HEK293T (cell line): ENCODE results near the gene LRRC56.

Experiments
- CTCF ChIA-PET: fragments of 350-600 bp; formaldehyde crosslinking; extraction: SDS; loops from one replicate; lab custom pipeline; 2021; ENCODE audit warnings: antibody characterized with exemption, inconsistent platforms; lab: Yijun Ruan, JAX
- POLR2A ChIA-PET: fragments of 350-600 bp; formaldehyde crosslinking; extraction: SDS; loops from one replicate; lab custom pipeline; 2020; ENCODE audit warnings: antibody characterized with exemption, inconsistent platforms; lab: Yijun Ruan, JAX
- DNase-seq: peaks from one replicate; pipeline ENCODE4 v3.0.0; 2012; ENCODE audit warnings: mixed read lengths; ENCODE audit errors: extremely low spot score
- ARNT ChIP-seq: fragments of 450-650 bp; IDR thresholded peaks from 2 replicates; pipeline ENCODE4 v1.6.1; 2017; ENCODE audit warnings: mild to moderate bottlenecking
- BHLHE40 ChIP-seq: fragments of 450-650 bp; IDR thresholded peaks from 2 replicates; pipeline ENCODE4 v1.6.1; 2016; ENCODE audit warnings: mild to moderate bottlenecking, moderate library complexity, borderline replicate concordance
- CTBP1 ChIP-seq: fragments of 450-650 bp; IDR thresholded peaks from 2 replicates; pipeline ENCODE4 v1.6.1; 2016; ENCODE audit warnings: borderline replicate concordance
- ELF4 ChIP-seq: fragments of 450-650 bp; IDR thresholded peaks from 2 replicates; pipeline ENCODE4 v1.6.1; 2017; ENCODE audit warnings: antibody characterized with exemption
- FOXA1 ChIP-seq: fragments of 450-650 bp; IDR thresholded peaks from 2 replicates; pipeline ENCODE4 v1.6.1; 2016; ENCODE audit warnings: mild to moderate bottlenecking
- FOXK2 ChIP-seq: fragments of 450-650 bp; IDR thresholded peaks from 2 replicates; pipeline ENCODE4 v1.6.1; 2016; ENCODE audit warnings: mild to moderate bottlenecking
- FOXM1 ChIP-seq: fragments of 450-650 bp; IDR thresholded peaks from 2 replicates; pipeline ENCODE4 v1.6.1; 2017; ENCODE audit warnings: mild to moderate bottlenecking, borderline replicate concordance
- HDGF ChIP-seq: fragments of 450-650 bp; IDR thresholded peaks from 2 replicates; pipeline ENCODE4 v1.6.1; 2017; ENCODE audit warnings: antibody characterized with exemption, borderline replicate concordance
- L3MBTL2 ChIP-seq: fragments of 450-650 bp; conservative IDR thresholded peaks from 2 replicates; pipeline ENCODE4 v1.6.1; 2016; ENCODE audit warnings: mild to moderate bottlenecking
- LEF1 ChIP-seq: fragments of 450-650 bp; IDR thresholded peaks from 2 replicates; pipeline ENCODE4 v1.6.1; 2017; ENCODE audit warnings: mild to moderate bottlenecking, borderline replicate concordance
- NFRKB ChIP-seq: fragments of 450-650 bp; IDR thresholded peaks from 2 replicates; pipeline ENCODE4 v1.6.1; 2016; ENCODE audit warnings: mild to moderate bottlenecking, moderate library complexity
- SP1 ChIP-seq: fragments of 450-650 bp; IDR thresholded peaks from 2 replicates; pipeline ENCODE4 v1.6.1; 2017
- SUZ12 ChIP-seq: fragments of 450-650 bp; IDR thresholded peaks from 2 replicates; pipeline ENCODE4 v1.6.1; 2016; ENCODE audit warnings: mild to moderate bottlenecking
- TARDBP ChIP-seq: fragments of 450-650 bp; IDR thresholded peaks from 2 replicates; pipeline ENCODE4 v1.6.1; 2016
- ZNF384 ChIP-seq: fragments of 450-650 bp; IDR thresholded peaks from 2 replicates; pipeline ENCODE4 v1.6.1; 2016
- TF ChIP-seq, protein P1 (sequence below): fragments of 450-650 bp; IDR thresholded peaks from 2 replicates; pipeline ENCODE4 v1.6.1; 2016

Gene LRRC56

DNA sequence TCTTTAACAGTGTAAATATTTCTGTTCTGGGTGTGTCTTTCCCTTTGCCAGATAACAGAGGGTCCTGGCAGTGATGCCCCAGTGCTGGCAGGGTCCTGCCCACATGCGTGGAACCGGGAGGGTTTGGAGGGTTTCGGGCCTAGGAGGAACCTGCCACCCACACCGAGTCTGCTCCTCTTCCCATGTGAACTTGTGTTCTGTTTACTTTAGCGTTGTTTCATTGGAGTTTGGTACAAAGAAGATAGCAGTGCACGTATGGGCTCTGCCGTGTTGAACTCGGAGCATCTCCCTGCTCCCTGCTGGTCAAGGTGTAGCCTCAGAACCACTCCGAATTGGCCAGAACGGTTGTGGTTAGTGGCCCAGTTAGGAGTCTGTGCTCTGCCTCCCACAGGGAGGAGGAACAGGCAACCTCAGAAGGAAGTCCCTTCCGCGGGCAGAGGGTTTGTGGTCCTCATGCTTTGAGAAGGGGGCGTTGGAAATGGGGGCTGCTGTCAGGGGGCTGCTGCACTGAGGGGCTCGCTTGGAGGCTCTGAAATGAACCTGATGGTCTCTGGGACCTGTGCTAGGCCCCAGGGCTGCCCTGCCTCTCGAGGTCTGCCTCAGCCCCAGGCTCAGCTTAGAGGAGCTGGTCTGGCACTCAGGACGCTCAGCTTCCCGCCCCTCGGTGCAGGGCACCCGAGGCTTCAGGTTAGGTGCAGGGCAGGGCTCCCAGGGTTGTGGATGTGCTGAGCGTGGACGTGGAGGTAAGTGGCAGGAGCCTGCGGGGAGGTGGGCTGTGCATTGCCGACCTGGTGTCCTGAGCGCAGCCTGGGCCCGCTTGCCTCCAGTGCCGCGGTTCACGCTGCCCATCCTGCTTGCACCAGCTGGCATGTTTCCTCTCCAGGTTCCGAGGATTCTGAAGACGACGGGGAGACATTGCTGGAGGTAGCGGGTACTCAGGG is 49.3 kb downstream of the LRRC56 start:
- DNase-seq, result no peak
- ChIA-PET POLR2A (no interaction called here), CTCF (interaction anchor here (1.4 kb wide), 1 partner anchor 11 kb away, joined by 3 read pairs; no protein-coding TSS in a partner anchor)
- TF ChIP-seq CTBP1 (no peak), ARNT (no peak), SUZ12 (no peak), L3MBTL2 (no peak), TARDBP (no peak), NFRKB (no peak), ZNF384 (no peak)

DNA sequence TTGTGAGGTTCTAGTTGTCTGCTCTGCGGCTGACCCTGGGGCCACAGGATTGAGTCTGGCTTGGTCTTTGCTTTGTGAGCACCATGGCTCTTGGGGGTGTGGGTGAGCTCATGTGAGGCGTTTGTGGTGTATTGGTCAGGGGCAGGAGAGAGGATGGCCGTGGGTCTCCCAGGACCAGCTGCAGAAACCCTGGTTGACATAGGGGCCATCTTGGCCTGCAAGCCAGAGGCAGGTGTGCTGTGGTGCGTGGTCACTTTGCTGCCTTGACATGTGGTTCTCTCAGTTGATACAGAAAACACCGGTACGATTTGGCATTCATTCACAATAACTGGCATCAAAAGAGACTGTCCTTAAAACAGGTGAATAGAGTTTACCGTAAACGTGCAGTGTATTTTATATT is 50.2 kb downstream of the LRRC56 start:
- TF ChIP-seq ARNT, result no peak
- no peak for TF ChIP-seq FOXM1

DNA sequence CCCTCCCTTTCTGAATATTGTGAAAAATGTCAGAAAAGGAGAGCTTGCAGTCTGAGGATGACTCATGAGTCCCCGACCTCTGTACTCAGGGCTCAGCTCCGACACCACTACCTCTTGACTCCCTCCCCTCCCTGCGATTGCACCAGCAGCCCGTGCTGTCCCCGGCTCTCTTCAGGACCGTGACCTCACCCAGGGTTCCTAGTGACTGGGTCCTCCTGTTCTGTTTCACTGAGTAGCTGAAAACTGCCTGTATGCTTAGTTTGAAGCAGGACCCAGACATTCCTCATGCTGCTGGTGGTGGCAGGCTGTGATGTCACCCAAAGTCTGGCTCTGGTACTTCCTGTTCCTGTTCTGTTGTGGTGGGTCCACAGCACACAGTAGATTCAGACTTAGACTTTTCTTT is 50.7 kb downstream of the LRRC56 start:
- ChIA-PET POLR2A (interaction anchor here (1.2 kb wide), 1 partner anchor 18 kb away, joined by 3 read pairs; no protein-coding TSS in a partner anchor), CTCF (no interaction called here)
- DNase-seq, result no peak
- TF ChIP-seq L3MBTL2, result no peak
- TF ChIP-seq SP1, result no peak
- TF ChIP-seq ELF4, result no peak
- TF ChIP-seq CTBP1, result no peak
- no peak for TF ChIP-seq HDGF
- TF ChIP-seq BHLHE40, result no peak
- TF ChIP-seq LEF1, result no peak
- no peak for TF ChIP-seq FOXA1

More for the DNA sequence above, 50.2 kb downstream of the LRRC56 start:
- DNase-seq, result no peak
- ChIA-PET POLR2A (interaction anchor here (1.2 kb wide), 1 partner anchor 17 kb away, joined by 3 read pairs; no protein-coding TSS in a partner anchor), CTCF (no interaction called here)

DNA sequence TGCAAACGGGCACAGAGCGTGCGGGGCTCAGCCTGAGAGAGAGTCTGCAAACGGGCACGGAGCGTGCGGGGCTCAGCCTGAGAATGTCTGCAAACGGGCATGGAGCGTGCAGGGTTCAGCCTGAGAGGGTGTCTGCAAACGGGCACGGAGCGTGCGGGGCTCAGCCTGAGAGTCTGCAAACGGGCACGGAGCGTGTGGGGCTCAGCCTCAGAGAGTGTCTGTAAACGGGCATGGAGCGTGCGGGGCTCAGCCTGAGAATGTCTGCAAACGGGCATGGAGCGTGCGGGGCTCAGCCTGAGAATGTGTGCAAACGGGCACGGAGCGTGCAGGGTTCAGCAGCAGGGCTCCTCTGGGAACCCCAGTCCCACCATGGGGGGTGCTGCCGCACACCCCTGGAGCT is 52.5 kb downstream of the LRRC56 start:
- POLR2A ChIA-PET, result interaction anchor here (1.2 kb wide), 1 partner anchor 14 kb away, joined by 3 read pairs; no protein-coding TSS in a partner anchor
- TF ChIP-seq ARNT (no peak), FOXK2 (no peak), L3MBTL2 (no peak), CTBP1 (no peak), SP1 (no peak), TARDBP (no peak), FOXA1 (no peak), NFRKB (no peak), HDGF (no peak), LEF1 (no peak), ELF4 (no peak), FOXM1 (no peak), ZNF384 (no peak), SUZ12 (no peak), BHLHE40 (no peak)
- TF ChIP-seq, protein P1, sequence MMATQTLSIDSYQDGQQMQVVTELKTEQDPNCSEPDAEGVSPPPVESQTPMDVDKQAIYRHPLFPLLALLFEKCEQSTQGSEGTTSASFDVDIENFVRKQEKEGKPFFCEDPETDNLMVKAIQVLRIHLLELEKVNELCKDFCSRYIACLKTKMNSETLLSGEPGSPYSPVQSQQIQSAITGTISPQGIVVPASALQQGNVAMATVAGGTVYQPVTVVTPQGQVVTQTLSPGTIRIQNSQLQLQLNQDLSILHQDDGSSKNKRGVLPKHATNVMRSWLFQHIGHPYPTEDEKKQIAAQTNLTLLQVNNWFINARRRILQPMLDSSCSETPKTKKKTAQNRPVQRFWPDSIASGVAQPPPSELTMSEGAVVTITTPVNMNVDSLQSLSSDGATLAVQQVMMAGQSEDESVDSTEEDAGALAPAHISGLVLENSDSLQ, result no peak
- CTCF ChIA-PET, result no interaction called here
- no peak for DNase-seq

DNA sequence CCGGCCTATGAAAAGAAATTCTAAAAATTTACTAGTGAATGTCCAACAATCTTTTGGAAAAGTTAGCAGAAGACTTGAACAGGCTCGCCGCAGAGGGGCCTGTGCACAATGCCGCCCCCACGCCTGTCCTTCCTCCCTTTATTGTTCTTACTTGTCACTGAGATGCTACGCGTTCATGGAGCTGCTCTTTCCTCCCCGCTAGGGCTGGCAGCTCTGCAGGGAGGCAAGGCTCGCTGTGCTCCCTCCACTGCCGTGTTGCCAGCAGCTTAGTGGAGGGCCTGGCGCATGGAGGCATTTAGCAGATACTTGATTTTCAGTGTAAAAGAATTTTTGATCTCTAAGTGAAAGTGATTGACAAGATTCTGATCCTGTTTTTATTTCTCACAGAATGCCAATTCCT is 53.7 kb downstream of the LRRC56 start:
- TF ChIP-seq HDGF (no peak), ZNF384 (no peak), BHLHE40 (no peak), NFRKB (no peak), ARNT (no peak), TARDBP (no peak)
- no peak for DNase-seq
- CTCF ChIA-PET, result no interaction called here
- POLR2A ChIA-PET, result interaction anchor here (0.9 to 1.0 kb wide), 2 partner anchors 8 to 15 kb away, joined by 3 read pairs; partner anchors contain the start of gene PHRF1

DNA sequence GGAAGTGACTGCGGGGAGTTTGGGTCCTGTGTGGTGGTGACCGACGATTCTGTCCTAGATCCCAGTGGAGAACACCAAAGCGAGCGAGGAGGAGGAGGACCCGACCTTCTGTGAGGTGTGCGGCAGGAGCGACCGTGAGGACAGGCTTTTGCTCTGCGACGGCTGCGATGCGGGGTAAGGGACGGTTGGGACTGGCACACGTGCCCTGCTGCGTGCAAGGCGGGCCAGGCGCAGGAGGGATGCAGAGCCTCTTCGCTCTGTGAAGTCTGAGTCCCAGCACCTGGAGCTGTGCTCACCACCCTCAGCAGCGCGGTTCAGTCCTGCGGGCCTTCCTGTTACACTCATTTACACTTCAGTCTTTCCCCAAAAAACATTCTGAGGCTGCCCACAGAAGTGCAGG is 55.2 kb downstream of the LRRC56 start:
- POLR2A ChIA-PET, result no interaction called here
- CTCF ChIA-PET, result no interaction called here
- TF ChIP-seq FOXK2 (no peak), ZNF384 (no peak), NFRKB (no peak), SP1 (no peak), ELF4 (no peak), SUZ12 (no peak), HDGF (no peak), L3MBTL2 (no peak), TARDBP (no peak)

DNA sequence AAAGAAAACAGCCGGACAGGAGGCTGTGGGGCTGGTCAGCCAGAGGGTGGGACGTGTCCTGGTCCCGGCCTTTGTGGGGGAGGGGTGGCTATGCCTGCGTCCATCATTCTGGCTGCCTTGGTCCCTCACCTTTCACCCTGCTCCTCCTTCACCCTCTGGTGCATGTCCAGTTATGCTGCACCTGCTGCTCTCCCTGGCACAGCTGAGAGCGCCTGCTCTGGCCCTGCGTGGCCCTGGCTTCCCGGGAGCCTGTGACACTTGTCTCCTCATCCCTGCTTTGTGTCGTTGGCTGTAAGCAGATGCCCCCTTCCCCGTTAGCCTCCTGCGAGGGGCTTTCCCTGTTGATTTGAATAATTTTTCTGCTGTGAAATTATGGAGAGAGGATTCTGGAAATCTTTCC is 55.6 kb downstream of the LRRC56 start:
- POLR2A ChIA-PET, result no interaction called here
- no peak for DNase-seq
- CTCF ChIA-PET, result no interaction called here
- TF ChIP-seq ELF4, result no peak

More for the DNA sequence above, 55.2 kb downstream of the LRRC56 start:
- DNase-seq, result no peak

DNA sequence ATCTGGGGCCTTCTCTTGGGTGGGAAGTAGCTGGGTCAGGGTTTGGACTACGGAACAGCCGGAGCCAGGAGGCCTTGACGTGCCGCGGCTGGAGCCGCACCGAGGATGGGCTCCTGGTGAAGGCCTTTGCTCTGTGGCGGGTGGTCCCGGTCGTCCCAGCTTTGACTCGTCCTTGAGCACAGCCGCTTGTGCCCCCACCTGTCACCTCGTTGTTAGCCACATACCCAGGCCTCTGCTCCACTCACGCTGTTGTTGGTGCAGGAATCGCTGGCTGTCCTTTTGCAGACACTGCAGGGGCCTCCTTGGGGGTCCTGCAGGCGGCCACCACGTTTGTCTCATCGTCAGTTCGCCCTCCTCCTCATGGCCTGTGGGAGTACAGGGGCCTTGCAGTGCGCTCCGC is 56.0 kb downstream of the LRRC56 start:
- POLR2A ChIA-PET, result no interaction called here
- CTCF ChIA-PET, result no interaction called here
- TF ChIP-seq SUZ12 (no peak), ELF4 (no peak), FOXM1 (no peak), FOXA1 (no peak), LEF1 (no peak), TARDBP (no peak), ARNT (no peak), L3MBTL2 (no peak), HDGF (no peak), ZNF384 (no peak)
- DNase-seq, result no peak
